ENCODE data around the gene ARHGEF10L.

- TF ChIP-seq KLF1 (tag by site-specific recombination; IDR thresholded peaks at IDR 0.05) (no peak), ZNF621 (tag by site-specific recombination; IDR thresholded peaks at IDR 0.05) (no peak), ZNF600 (tag by site-specific recombination; IDR thresholded peaks at IDR 0.05) (no peak), ZNF211 (tag by site-specific recombination; IDR thresholded peaks at IDR 0.05; ENCODE audit: low read depth) (no peak), ZNF398 (tag by site-specific recombination; IDR thresholded peaks at IDR 0.05) (no peak)
- TF ChIP-seq, protein P1, sequence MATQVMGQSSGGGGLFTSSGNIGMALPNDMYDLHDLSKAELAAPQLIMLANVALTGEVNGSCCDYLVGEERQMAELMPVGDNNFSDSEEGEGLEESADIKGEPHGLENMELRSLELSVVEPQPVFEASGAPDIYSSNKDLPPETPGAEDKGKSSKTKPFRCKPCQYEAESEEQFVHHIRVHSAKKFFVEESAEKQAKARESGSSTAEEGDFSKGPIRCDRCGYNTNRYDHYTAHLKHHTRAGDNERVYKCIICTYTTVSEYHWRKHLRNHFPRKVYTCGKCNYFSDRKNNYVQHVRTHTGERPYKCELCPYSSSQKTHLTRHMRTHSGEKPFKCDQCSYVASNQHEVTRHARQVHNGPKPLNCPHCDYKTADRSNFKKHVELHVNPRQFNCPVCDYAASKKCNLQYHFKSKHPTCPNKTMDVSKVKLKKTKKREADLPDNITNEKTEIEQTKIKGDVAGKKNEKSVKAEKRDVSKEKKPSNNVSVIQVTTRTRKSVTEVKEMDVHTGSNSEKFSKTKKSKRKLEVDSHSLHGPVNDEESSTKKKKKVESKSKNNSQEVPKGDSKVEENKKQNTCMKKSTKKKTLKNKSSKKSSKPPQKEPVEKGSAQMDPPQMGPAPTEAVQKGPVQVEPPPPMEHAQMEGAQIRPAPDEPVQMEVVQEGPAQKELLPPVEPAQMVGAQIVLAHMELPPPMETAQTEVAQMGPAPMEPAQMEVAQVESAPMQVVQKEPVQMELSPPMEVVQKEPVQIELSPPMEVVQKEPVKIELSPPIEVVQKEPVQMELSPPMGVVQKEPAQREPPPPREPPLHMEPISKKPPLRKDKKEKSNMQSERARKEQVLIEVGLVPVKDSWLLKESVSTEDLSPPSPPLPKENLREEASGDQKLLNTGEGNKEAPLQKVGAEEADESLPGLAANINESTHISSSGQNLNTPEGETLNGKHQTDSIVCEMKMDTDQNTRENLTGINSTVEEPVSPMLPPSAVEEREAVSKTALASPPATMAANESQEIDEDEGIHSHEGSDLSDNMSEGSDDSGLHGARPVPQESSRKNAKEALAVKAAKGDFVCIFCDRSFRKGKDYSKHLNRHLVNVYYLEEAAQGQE (tag by site-specific recombination; IDR thresholded peaks at IDR 0.05), result no peak
- TF ChIP-seq, protein P2, sequence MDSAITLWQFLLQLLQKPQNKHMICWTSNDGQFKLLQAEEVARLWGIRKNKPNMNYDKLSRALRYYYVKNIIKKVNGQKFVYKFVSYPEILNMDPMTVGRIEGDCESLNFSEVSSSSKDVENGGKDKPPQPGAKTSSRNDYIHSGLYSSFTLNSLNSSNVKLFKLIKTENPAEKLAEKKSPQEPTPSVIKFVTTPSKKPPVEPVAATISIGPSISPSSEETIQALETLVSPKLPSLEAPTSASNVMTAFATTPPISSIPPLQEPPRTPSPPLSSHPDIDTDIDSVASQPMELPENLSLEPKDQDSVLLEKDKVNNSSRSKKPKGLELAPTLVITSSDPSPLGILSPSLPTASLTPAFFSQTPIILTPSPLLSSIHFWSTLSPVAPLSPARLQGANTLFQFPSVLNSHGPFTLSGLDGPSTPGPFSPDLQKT (IDR thresholded peaks at IDR 0.05; ENCODE audit: borderline replicate concordance, low read depth, low read length), result no peak
Measured at GRCh38 chr1:17734609-17735008, 195.1 kb downstream of the ARHGEF10L start.
